Measurements from ENCODE around the gene KIAA0930. TPM values are rescaled to one million over a fixed set of nuclear protein-coding genes. Genes with fewer than 3 reads are reported as not detected.

KIAA0930 gene
- total RNA-seq, 1 donor from 2014 or later, result 103 TPM

- peak overlapping the region; percentile 85 for H3K4me3 Mint-ChIP-seq (ENCODE audit: unreplicated experiment)
- no peak for TF ChIP-seq CTCF (IDR thresholded peaks at IDR 0.05)
- no peak for DNase-seq (ENCODE audit: low spot score)
- H3K36me3 Mint-ChIP-seq (ENCODE audit: low read depth), result peaks cover 6% of the 10 kb centered on the region
- H3K27me3 Mint-ChIP-seq (ENCODE audit: low read depth), result no peaks in the 10 kb centered on the region
- H3K27ac Mint-ChIP-seq (ENCODE audit: unreplicated experiment), result peak overlapping the region; percentile 77
- H3K4me1 Mint-ChIP-seq (ENCODE audit: low read depth), result peaks cover 43% of the 10 kb centered on the region
- no peaks in the 10 kb centered on the region for H3K9me3 Mint-ChIP-seq (ENCODE audit: low read depth)
Measured at GRCh38 chr22:45164270-45165088, 76.2 kb downstream of the KIAA0930 start.

GRCh38 chr22:45163451-45164269 lies 77.0 kb downstream of the KIAA0930 start, which contains the start of gene NUP50:
Gene NUP50, plus strand, starts transcription at chr22:45163925. Its CDS starts 4,253 bp downstream, at chr22:45168178.
- peaks cover 47% of the 10 kb centered on the region for H3K4me1 Mint-ChIP-seq (ENCODE audit: low read depth)
- H3K27ac Mint-ChIP-seq (ENCODE audit: unreplicated experiment), result peak within 1 kb of the TSS; percentile 93
- peaks cover 3% of the 10 kb centered on the region for H3K36me3 Mint-ChIP-seq (ENCODE audit: low read depth)
- peak; percentile 40 for TF ChIP-seq CTCF (IDR thresholded peaks at IDR 0.05)
- H3K9me3 Mint-ChIP-seq (ENCODE audit: low read depth), result no peaks in the 10 kb centered on the region
- H3K27me3 Mint-ChIP-seq (ENCODE audit: low read depth), result no peaks in the 10 kb centered on the region
- DNase-seq (ENCODE audit: low spot score), result peak; percentile 98
- H3K4me3 Mint-ChIP-seq (ENCODE audit: unreplicated experiment), result peak within 1 kb of the TSS; percentile 85

GRCh38 chr22:45163099-45163450 lies 77.6 kb downstream of the KIAA0930 start:
- Mint-ChIP-seq H3K9me3 (ENCODE audit: low read depth) (no peaks in the 10 kb centered on the region), H3K27ac (ENCODE audit: unreplicated experiment) (peak overlapping the region; percentile 93), H3K4me3 (ENCODE audit: unreplicated experiment) (peak overlapping the region; percentile 85), H3K36me3 (ENCODE audit: low read depth) (no peaks in the 10 kb centered on the region), H3K4me1 (ENCODE audit: low read depth) (peaks cover 47% of the 10 kb centered on the region), H3K27me3 (ENCODE audit: low read depth) (no peaks in the 10 kb centered on the region)
- no peak for TF ChIP-seq CTCF (IDR thresholded peaks at IDR 0.05)
- DNase-seq (ENCODE audit: low spot score), result no peak

- DNase-seq (ENCODE audit: low spot score), result no peak
- no peaks in the 10 kb centered on the region for H3K36me3 Mint-ChIP-seq (ENCODE audit: low read depth)
- H3K4me3 Mint-ChIP-seq (ENCODE audit: unreplicated experiment), result peak overlapping the region; percentile 85
- peak overlapping the region; percentile 93 for H3K27ac Mint-ChIP-seq (ENCODE audit: unreplicated experiment)
- no peak for TF ChIP-seq CTCF (IDR thresholded peaks at IDR 0.05)
- no peaks in the 10 kb centered on the region for H3K9me3 Mint-ChIP-seq (ENCODE audit: low read depth)
- H3K27me3 Mint-ChIP-seq (ENCODE audit: low read depth), result no peaks in the 10 kb centered on the region
- H3K4me1 Mint-ChIP-seq (ENCODE audit: low read depth), result peaks cover 47% of the 10 kb centered on the region
Measured at GRCh38 chr22:45162531-45162930, 78.2 kb downstream of the KIAA0930 start.

All from chondrocyte (in vitro differentiated cells).